BLaER1 treated with 17β-estradiol and CSF1 and Interleukin-3, amounts not matched to agents 10 nM and 100 nM (cell line): ENCODE data around the gene PITPNC1.
A peak's percentile ranks its signal among the peaks of the same experiment; 100 is the strongest.

ENCODE experiments used
- H3K27ac ChIP-seq, 11 experiments: shearing (Covaris generic); formaldehyde crosslinking; 2 replicates each; pipeline ENCODE4 v1.8.1; 2022
- H3K27me3 ChIP-seq, 11 experiments: shearing (Covaris generic); formaldehyde crosslinking; 2 replicates each; pipeline ENCODE4 v1.8.1; 2022
- H3K36me3 ChIP-seq, 11 experiments: shearing (Covaris generic); formaldehyde crosslinking; 2 replicates each; pipeline ENCODE4 v1.8.1; 2022
- H3K4me1 ChIP-seq, 10 experiments: shearing (Covaris generic); formaldehyde crosslinking; 2 replicates each; pipeline ENCODE4 v1.8.1; 2022
- H3K4me2 ChIP-seq, 11 experiments: shearing (Covaris generic); formaldehyde crosslinking; 2 replicates each; pipeline ENCODE4 v1.8.1; 2022
- H3K4me3 ChIP-seq, 10 experiments: shearing (Covaris generic); formaldehyde crosslinking; 2 replicates each; pipeline ENCODE4 v1.8.1; 2022
- H3K9ac ChIP-seq, 11 experiments: shearing (Covaris generic); formaldehyde crosslinking; 2 replicates each; pipeline ENCODE4 v1.8.1; 2022
- H3K9me3 ChIP-seq, 11 experiments: shearing (Covaris generic); formaldehyde crosslinking; replicated peaks in 1 of 11; 2 replicates each; pipeline ENCODE4 v1.8.1; 2022
- H4K20me1 ChIP-seq, 11 experiments: shearing (Covaris generic); formaldehyde crosslinking; 2 replicates each; pipeline ENCODE4 v1.8.1; 2022
- Cebpa-rat ChIP-seq, 11 experiments: shearing (Covaris generic); IDR thresholded peaks; 2 replicates each; pipeline ENCODE4 v1.8.1; 2022

The PITPNC1 gene

GRCh38 chr17:67671493-67671892 lies 294.4 kb downstream of the PITPNC1 start:
- Histone ChIP-seq H3K36me3 (peaks cover 11 to 55% (median 31%) of the 10 kb centered on the region in 11 experiments; a peak in 20 of 22 replicates), H3K9me3 (peaks cover 0 to 11% (median 9%) of the 10 kb centered on the region in 11 experiments; a peak in 16 of 22 replicates), H3K9ac (no peak overlapping the region), H3K27me3 (peaks cover 0 to 15% (median 0%) of the 10 kb centered on the region in 11 experiments; a peak in 11 of 22 replicates), H3K27ac (no peak overlapping the region), H3K4me1 (peaks cover 10 to 50% (median 22%) of the 10 kb centered on the region in 10 experiments), H3K4me3 (no peak overlapping the region), H3K4me2 (no peak overlapping the region), H4K20me1 (no peaks in the 10 kb centered on the region; a peak in 1 of 22 replicates)
- no peak for TF ChIP-seq Cebpa-rat (IDR thresholded peaks at IDR 0.05)

- Histone ChIP-seq H3K36me3 (peaks cover 11 to 43% (median 24%) of the 10 kb centered on the region in 11 experiments; a peak in 19 of 22 replicates), H3K4me2 (0 out of 22 replicates have a peak overlapping the region, but pooled peaks of 2 of the 11 experiments have one; percentile 1 to 88), H3K9me3 (peaks cover 0 to 8% (median 7%) of the 10 kb centered on the region in 11 experiments; a peak in 16 of 22 replicates), H3K27ac (no peak overlapping the region), H3K9ac (no peak overlapping the region), H3K27me3 (peaks cover 0 to 27% (median 0%) of the 10 kb centered on the region in 11 experiments; a peak in 12 of 22 replicates), H3K4me3 (no peak overlapping the region), H4K20me1 (no peaks in the 10 kb centered on the region; a peak in 1 of 22 replicates), H3K4me1 (peaks cover 23 to 62% (median 35%) of the 10 kb centered on the region in 10 experiments)
- no peak for TF ChIP-seq Cebpa-rat (IDR thresholded peaks at IDR 0.05)
These were observed 295.7 kb downstream of the PITPNC1 start for GRCh38 chr17:67672592-67673335.

GRCh38 chr17:67675481-67675880 lies 298.4 kb downstream of the PITPNC1 start:
- no peaks in the 10 kb centered on the region for H3K9me3 ChIP-seq
- H3K4me3 ChIP-seq = peak overlapping the region in 2 of 10 experiments; percentile 45 to 54; a peak in 4 of 20 replicates
- H3K4me1 ChIP-seq = peaks cover 44 to 90% (median 62%) of the 10 kb centered on the region in 10 experiments
- H3K27ac ChIP-seq = 0 out of 22 replicates have a peak overlapping the region, but pooled peaks of 1 of the 11 experiments have one; percentile 53
- H3K27me3 ChIP-seq = peaks cover 0 to 33% (median 0%) of the 10 kb centered on the region in 11 experiments; a peak in 12 of 22 replicates
- peak overlapping the region; percentile 21 to 88 (median 72); a peak in 19 of 22 replicates for H3K4me2 ChIP-seq
- no peaks in the 10 kb centered on the region; a peak in 1 of 22 replicates for H4K20me1 ChIP-seq
- peak overlapping the region in 1 of 11 experiments; percentile 20; a peak in 2 of 22 replicates for H3K9ac ChIP-seq
- H3K36me3 ChIP-seq = peaks cover 0 to 20% (median 5%) of the 10 kb centered on the region in 11 experiments; a peak in 7 of 22 replicates
- TF ChIP-seq Cebpa-rat (IDR thresholded peaks at IDR 0.05) = no peak

GRCh38 chr17:67676305-67676704 lies 299.2 kb downstream of the PITPNC1 start:
- peak overlapping the region in 2 of 11 experiments; percentile 53 to 54; a peak in 3 of 22 replicates for H3K27ac ChIP-seq
- H3K4me2 ChIP-seq = peak overlapping the region; percentile 50 to 88 (median 72)
- H3K9me3 ChIP-seq = no peaks in the 10 kb centered on the region
- peak overlapping the region in 4 of 11 experiments; percentile 49 to 71 (median 64); a peak in 8 of 22 replicates for H3K9ac ChIP-seq
- H3K4me1 ChIP-seq = peaks cover 45 to 92% (median 70%) of the 10 kb centered on the region in 10 experiments
- peak overlapping the region in 3 of 10 experiments; percentile 45 to 54 (median 48); a peak in 7 of 20 replicates for H3K4me3 ChIP-seq
- TF ChIP-seq Cebpa-rat (IDR thresholded peaks at IDR 0.05) = no peak
- no peaks in the 10 kb centered on the region; a peak in 1 of 22 replicates for H4K20me1 ChIP-seq
- peaks cover 0 to 13% (median 0%) of the 10 kb centered on the region in 11 experiments; a peak in 5 of 22 replicates for H3K36me3 ChIP-seq
- peaks cover 0 to 33% (median 0%) of the 10 kb centered on the region in 11 experiments; a peak in 12 of 22 replicates for H3K27me3 ChIP-seq

GRCh38 chr17:67678414-67678813 lies 301.3 kb downstream of the PITPNC1 start:
- peak overlapping the region in 2 of 11 experiments; percentile 53 to 68; a peak in 2 of 22 replicates for H3K27ac ChIP-seq

GRCh38 chr17:67679225-67679624 lies 302.1 kb downstream of the PITPNC1 start:
- Histone ChIP-seq H3K27ac (peak overlapping the region in 5 of 11 experiments; percentile 2 to 68 (median 37); a peak in 8 of 22 replicates), H3K4me3 (peak overlapping the region in 1 of 10 experiments; percentile 4; a peak in 1 of 20 replicates), H4K20me1 (no peaks in the 10 kb centered on the region), H3K27me3 (peaks cover 0 to 33% (median 0%) of the 10 kb centered on the region in 11 experiments; a peak in 12 of 22 replicates), H3K4me1 (peaks cover 45 to 88% (median 74%) of the 10 kb centered on the region in 10 experiments), H3K9ac (peak overlapping the region in 4 of 11 experiments; percentile 25 to 50 (median 50); a peak in 6 of 22 replicates), H3K36me3 (peaks cover 0 to 3% (median 0%) of the 10 kb centered on the region in 11 experiments; a peak in 1 of 22 replicates), H3K9me3 (peaks cover 0 to 14% (median 0%) of the 10 kb centered on the region in 11 experiments; a peak in 6 of 22 replicates), H3K4me2 (peak overlapping the region in 10 of 11 experiments; percentile 38 to 88 (median 73); a peak in 20 of 22 replicates)
- TF ChIP-seq Cebpa-rat (IDR thresholded peaks at IDR 0.05) = no peak

More at GRCh38 chr17:67678414-67678813, 301.3 kb downstream of the PITPNC1 start:
- no peaks in the 10 kb centered on the region; a peak in 2 of 22 replicates for H3K36me3 ChIP-seq
- peaks cover 0 to 10% (median 0%) of the 10 kb centered on the region in 11 experiments; a peak in 6 of 22 replicates for H3K9me3 ChIP-seq
- no peak overlapping the region for H3K4me3 ChIP-seq
- H3K4me1 ChIP-seq = peaks cover 45 to 95% (median 74%) of the 10 kb centered on the region in 10 experiments
- peak overlapping the region in 4 of 11 experiments; percentile 36 to 65 (median 56); a peak in 3 of 22 replicates for H3K9ac ChIP-seq
- TF ChIP-seq Cebpa-rat (IDR thresholded peaks at IDR 0.05) = no peak
- peak overlapping the region; percentile 1 to 88 (median 72); a peak in 20 of 22 replicates for H3K4me2 ChIP-seq
- no peaks in the 10 kb centered on the region for H4K20me1 ChIP-seq
- H3K27me3 ChIP-seq = peaks cover 0 to 33% (median 0%) of the 10 kb centered on the region in 11 experiments; a peak in 12 of 22 replicates

GRCh38 chr17:67679721-67680120 lies 302.6 kb downstream of the PITPNC1 start:
- Histone ChIP-seq H4K20me1 (no peaks in the 10 kb centered on the region), H3K4me3 (peak overlapping the region in 1 of 10 experiments; percentile 4; a peak in 1 of 20 replicates), H3K27ac (peak overlapping the region in 5 of 11 experiments; percentile 2 to 68 (median 37); a peak in 10 of 22 replicates), H3K4me2 (peak overlapping the region; percentile 30 to 88 (median 72)), H3K9me3 (peaks cover 0 to 14% (median 0%) of the 10 kb centered on the region in 11 experiments; a peak in 6 of 22 replicates), H3K4me1 (peaks cover 45 to 84% (median 72%) of the 10 kb centered on the region in 10 experiments), H3K36me3 (peaks cover 0 to 4% (median 0%) of the 10 kb centered on the region in 11 experiments; a peak in 1 of 22 replicates), H3K27me3 (peaks cover 0 to 33% (median 0%) of the 10 kb centered on the region in 11 experiments; a peak in 12 of 22 replicates), H3K9ac (peak overlapping the region in 4 of 11 experiments; percentile 25 to 50 (median 50); a peak in 7 of 22 replicates)
- no peak for TF ChIP-seq Cebpa-rat (IDR thresholded peaks at IDR 0.05)
